Endodermal cell (in vitro differentiated cells): ENCODE results near the gene WDR90. TPM values are rescaled to one million over a fixed set of nuclear protein-coding genes. Genes with fewer than 3 reads are reported as not detected.

Experiments used
- DNase-seq: peaks from one replicate; pipeline ENCODE4 v3.0.0-alpha.2; 2017
- H3K27ac ChIP-seq: 2 replicates; pipeline ENCODE4 v1.5.1; 2013; ENCODE audit warnings: mild to moderate bottlenecking, low read depth, low read length, moderate library complexity
- H3K27me3 ChIP-seq: 2 replicates; pipeline ENCODE4 v1.6.1; 2013; ENCODE audit warnings: mild to moderate bottlenecking, low read length, moderate library complexity; ENCODE audit not compliant: insufficient read depth, control insufficient read depth, poor library complexity, severe bottlenecking
- H3K36me3 ChIP-seq: 2 replicates; pipeline ENCODE4 v1.7.0; 2013; ENCODE audit warnings: mild to moderate bottlenecking, low read length, moderate library complexity; ENCODE audit not compliant: control insufficient read depth, insufficient read depth
- H3K4me1 ChIP-seq: one replicate; pipeline ENCODE4 v1.7.0; 2013; ENCODE audit warnings: low read length; ENCODE audit not compliant: control insufficient read depth, insufficient read depth
- H3K4me3 ChIP-seq: 2 replicates; pipeline ENCODE4 v1.5.1; 2013; ENCODE audit warnings: mild to moderate bottlenecking, low read length, moderate library complexity
- H3K9ac ChIP-seq: 2 replicates; pipeline ENCODE4 v1.6.1; 2013; ENCODE audit warnings: mild to moderate bottlenecking, low read length, moderate library complexity; ENCODE audit not compliant: poor library complexity, severe bottlenecking; ENCODE audit errors: extremely low read depth
- H3K9me3 ChIP-seq: 2 replicates; pipeline ENCODE4 v1.6.1; 2013; ENCODE audit warnings: mild to moderate bottlenecking, low read length, moderate library complexity; ENCODE audit not compliant: control insufficient read depth
- H3K27ac Mint-ChIP-seq: 2 replicates; pipeline ENCODE4 v1.8.0; 2020; ENCODE audit warnings: mixed read lengths
- H3K27me3 Mint-ChIP-seq: 2 replicates; pipeline ENCODE4 v1.8.0; 2021; ENCODE audit warnings: mild to moderate bottlenecking, mixed read lengths; ENCODE audit not compliant: insufficient read depth
- H3K36me3 Mint-ChIP-seq: 2 replicates; pipeline ENCODE4 v1.8.0; 2020; ENCODE audit warnings: low read depth, mixed read lengths
- H3K4me1 Mint-ChIP-seq: 2 replicates; pipeline ENCODE4 v1.8.0; 2020; ENCODE audit warnings: mixed read lengths
- H3K4me3 Mint-ChIP-seq: 2 replicates; pipeline ENCODE4 v1.8.0; 2020; ENCODE audit warnings: mild to moderate bottlenecking, moderate library complexity, mixed read lengths
- H3K9me3 Mint-ChIP-seq: 2 replicates; pipeline ENCODE4 v1.8.0; 2020; ENCODE audit warnings: mild to moderate bottlenecking, mixed read lengths
- WGBS, 2 experiments: methylation state at CpG; one replicate each; pipeline versions ENCODE4 v1.1.5 to v1.1.7; 2013; ENCODE audit warnings: missing lambda C conversion rate in 2 of 2, mixed read lengths in 1 of 2; ENCODE audit not compliant: insufficient coverage in 1 of 2, insufficient read length in 1 of 2; 5-methylcytosine and 5-hydroxymethylcytosine counted together
- total RNA-seq, 2 donors: library from RNA; stranded (reverse); fragmentation: NEBNext Ultra II Directional in 1 of 2; extraction: Animal tissue kit (Norgen Biotek cat#: 25700) in 1 of 2; gene quantifications; 2 replicates in 1 of 2; 3 replicates in 1 of 2; pipeline ENCODE4 v1.2.1, GENCODE V29; 2021
- TF ChIP-seq, protein P1 (sequence below): fragments of 200-600 bp; sonication (generic); conservative IDR thresholded peaks from 2 replicates; pipeline ENCODE4 v1.5.0; 2021; ENCODE audit warnings: antibody characterized with exemption, mild to moderate bottlenecking

Gene WDR90
- total RNA-seq, 2 donors from 2014 or later: 112 to 120 TPM

DNA sequence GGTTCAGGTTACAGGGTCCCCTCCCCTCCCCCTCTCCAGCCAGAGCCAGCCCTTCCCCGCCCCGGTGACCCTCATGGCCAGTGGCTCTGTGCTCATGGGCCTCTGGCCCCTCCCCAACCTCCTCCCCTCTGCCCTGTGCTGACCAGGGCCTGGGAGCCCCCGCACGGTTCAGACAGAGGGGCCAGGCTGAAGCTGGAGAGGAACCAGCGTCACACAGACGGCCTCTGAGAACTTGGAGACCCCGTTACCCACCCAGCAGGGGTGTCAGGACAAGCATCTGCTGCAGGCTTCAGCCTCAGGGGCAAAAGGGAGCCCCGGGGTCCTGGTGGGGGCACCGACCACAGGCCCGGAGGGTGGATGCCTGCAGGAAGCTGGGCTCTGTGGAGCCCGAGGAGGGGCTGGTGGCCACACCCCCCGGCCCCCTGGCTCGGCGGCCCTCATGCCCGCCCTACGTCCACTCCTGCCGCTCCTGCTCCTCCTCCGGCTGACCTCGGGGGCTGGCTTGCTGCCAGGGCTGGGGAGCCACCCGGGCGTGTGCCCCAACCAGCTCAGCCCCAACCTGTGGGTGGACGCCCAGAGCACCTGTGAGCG is 18.3 kb upstream of the WDR90 start, which contains the start of gene WFIKKN1:
Gene WFIKKN1, plus strand, starts transcription at position 171 of the 591 bp plus-strand sequence. Its CDS starts 269 bp downstream, at position 440.
- no peaks in the 10 kb centered on the region for H3K27me3 ChIP-seq
- Mint-ChIP-seq H3K4me1 (no peaks in the 10 kb centered on the region), H3K4me3 (peak within 1 kb of the TSS; percentile 39), H3K27me3 (no peaks in the 10 kb centered on the region), H3K36me3 (peaks cover 10% of the 10 kb centered on the region), H3K27ac (no peak within 1 kb of the TSS), H3K9me3 (no peaks in the 10 kb centered on the region)
- peak within 1 kb of the TSS; percentile 27 for H3K4me3 ChIP-seq
- WGBS, 2 experiments: 26 to 33% methylated on average over 8 to 23 of the region's 23 CpGs
- DNase-seq: peak; percentile 87
- no peaks in the 10 kb centered on the region for H3K36me3 ChIP-seq
- no peak within 1 kb of the TSS for H3K9ac ChIP-seq
- TF ChIP-seq, protein P1, sequence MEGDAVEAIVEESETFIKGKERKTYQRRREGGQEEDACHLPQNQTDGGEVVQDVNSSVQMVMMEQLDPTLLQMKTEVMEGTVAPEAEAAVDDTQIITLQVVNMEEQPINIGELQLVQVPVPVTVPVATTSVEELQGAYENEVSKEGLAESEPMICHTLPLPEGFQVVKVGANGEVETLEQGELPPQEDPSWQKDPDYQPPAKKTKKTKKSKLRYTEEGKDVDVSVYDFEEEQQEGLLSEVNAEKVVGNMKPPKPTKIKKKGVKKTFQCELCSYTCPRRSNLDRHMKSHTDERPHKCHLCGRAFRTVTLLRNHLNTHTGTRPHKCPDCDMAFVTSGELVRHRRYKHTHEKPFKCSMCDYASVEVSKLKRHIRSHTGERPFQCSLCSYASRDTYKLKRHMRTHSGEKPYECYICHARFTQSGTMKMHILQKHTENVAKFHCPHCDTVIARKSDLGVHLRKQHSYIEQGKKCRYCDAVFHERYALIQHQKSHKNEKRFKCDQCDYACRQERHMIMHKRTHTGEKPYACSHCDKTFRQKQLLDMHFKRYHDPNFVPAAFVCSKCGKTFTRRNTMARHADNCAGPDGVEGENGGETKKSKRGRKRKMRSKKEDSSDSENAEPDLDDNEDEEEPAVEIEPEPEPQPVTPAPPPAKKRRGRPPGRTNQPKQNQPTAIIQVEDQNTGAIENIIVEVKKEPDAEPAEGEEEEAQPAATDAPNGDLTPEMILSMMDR: no peak
- H3K27ac ChIP-seq: peak within 1 kb of the TSS; percentile 95
- no peaks in the 10 kb centered on the region for H3K9me3 ChIP-seq
- H3K4me1 ChIP-seq: peaks cover 9% of the 10 kb centered on the region

DNA sequence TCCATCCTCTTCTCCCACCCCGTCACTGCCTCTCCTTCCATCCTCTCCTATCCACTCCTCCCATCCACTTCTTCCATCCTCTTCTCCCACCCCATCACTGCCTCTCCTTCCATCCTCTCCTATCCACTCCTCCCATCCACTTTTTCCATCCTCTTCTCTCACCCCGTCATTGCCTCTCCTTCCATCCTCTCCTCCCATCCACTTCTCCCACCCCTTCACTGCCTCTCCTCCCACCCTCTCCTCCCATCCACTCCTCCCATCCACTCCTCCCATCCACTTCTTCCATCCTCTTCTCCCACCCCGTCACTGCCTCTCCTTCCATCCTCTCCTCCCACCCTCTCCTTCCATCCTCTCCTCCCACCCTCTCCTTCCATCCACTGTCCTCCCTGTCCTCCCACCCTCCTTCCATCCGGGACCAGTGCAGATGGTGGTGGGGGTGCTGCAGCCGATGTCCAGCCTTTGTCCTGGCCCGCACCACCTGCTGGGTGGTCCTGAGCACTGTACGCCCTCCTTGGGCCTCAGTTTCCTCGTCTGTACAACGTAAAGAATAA is 17.3 kb upstream of the WDR90 start:
- H3K4me1 ChIP-seq: peaks cover 9% of the 10 kb centered on the region
- Mint-ChIP-seq H3K4me1 (no peaks in the 10 kb centered on the region), H3K27ac (no peak overlapping the region), H3K36me3 (peaks cover 4% of the 10 kb centered on the region), H3K27me3 (no peaks in the 10 kb centered on the region), H3K4me3 (no peak overlapping the region), H3K9me3 (no peaks in the 10 kb centered on the region)
- H3K9me3 ChIP-seq: no peaks in the 10 kb centered on the region
- whole genome bisulfite sequencing, 2 experiments: 76 to 84% methylated on average over 3 to 9 of the region's 9 CpGs
- no peak overlapping the region for H3K4me3 ChIP-seq
- H3K27me3 ChIP-seq: no peaks in the 10 kb centered on the region
- no peak overlapping the region for H3K9ac ChIP-seq
- no peaks in the 10 kb centered on the region for H3K36me3 ChIP-seq
- no peak overlapping the region for H3K27ac ChIP-seq
- TF ChIP-seq, protein P1: no peak
- no peak for DNase-seq

DNA sequence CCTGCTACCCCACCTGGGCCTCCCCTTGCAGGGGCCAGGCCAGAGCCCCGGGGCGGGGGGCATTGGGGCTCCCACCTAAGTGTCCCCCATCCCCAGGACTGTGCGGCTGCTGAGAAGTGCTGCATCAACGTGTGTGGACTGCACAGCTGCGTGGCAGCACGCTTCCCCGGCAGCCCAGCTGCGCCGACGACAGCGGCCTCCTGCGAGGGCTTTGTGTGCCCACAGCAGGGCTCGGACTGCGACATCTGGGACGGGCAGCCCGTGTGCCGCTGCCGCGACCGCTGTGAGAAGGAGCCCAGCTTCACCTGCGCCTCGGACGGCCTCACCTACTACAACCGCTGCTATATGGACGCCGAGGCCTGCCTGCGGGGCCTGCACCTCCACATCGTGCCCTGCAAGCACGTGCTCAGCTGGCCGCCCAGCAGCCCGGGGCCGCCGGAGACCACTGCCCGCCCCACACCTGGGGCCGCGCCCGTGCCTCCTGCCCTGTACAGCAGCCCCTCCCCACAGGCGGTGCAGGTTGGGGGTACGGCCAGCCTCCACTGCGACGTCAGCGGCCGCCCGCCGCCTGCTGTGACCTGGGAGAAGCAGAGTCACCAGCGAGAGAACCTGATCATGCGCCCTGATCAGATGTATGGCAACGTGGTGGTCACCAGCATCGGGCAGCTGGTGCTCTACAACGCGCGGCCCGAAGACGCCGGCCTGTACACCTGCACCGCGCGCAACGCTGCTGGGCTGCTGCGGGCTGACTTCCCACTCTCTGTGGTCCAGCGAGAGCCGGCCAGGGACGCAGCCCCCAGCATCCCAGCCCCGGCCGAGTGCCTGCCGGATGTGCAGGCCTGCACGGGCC is 16.5 kb upstream of the WDR90 start:
- H3K27me3 ChIP-seq: no peaks in the 10 kb centered on the region
- no peaks in the 10 kb centered on the region for H3K9me3 ChIP-seq
- H3K9ac ChIP-seq: no peak overlapping the region
- no peak overlapping the region for H3K4me3 Mint-ChIP-seq
- no peak overlapping the region for H3K27ac ChIP-seq
- peaks cover 9% of the 10 kb centered on the region for H3K4me1 ChIP-seq
- H3K4me3 ChIP-seq: no peak overlapping the region
- no peaks in the 10 kb centered on the region for H3K36me3 Mint-ChIP-seq
- TF ChIP-seq, protein P1: no peak
- no peak for DNase-seq
- no peaks in the 10 kb centered on the region for H3K27me3 Mint-ChIP-seq
- no peaks in the 10 kb centered on the region for H3K36me3 ChIP-seq
- H3K9me3 Mint-ChIP-seq: no peaks in the 10 kb centered on the region
- H3K27ac Mint-ChIP-seq: no peak overlapping the region
- 94 to 96% methylated on average over 54 to 67 of the region's 67 CpGs for WGBS, 2 experiments
- no peaks in the 10 kb centered on the region for H3K4me1 Mint-ChIP-seq
